Upper lobe of right lung (tissue), 1 donor: ENCODE results near the gene EMC6. TPM values are rescaled to one million over a fixed set of nuclear protein-coding genes. Genes with fewer than 3 reads are reported as not detected.

Source experiments
- ATAC-seq: fragments of 200-7000 bp; cut with Tn5 transposase; one replicate; pipeline ENCODE4 v1.9.1; 2020; ENCODE audit warnings: mild to moderate bottlenecking, moderate library complexity
- DNase-seq: peaks from one replicate; pipeline ENCODE4 v3.0.0-alpha.2; 2020
- H3K27ac ChIP-seq: fragments of 200-600 bp; one replicate; pipeline ENCODE4 v1.8.0; 2022
- H3K27me3 ChIP-seq: fragments of 200-600 bp; one replicate; pipeline ENCODE4 v1.8.0; 2022; ENCODE audit warnings: mild to moderate bottlenecking
- H3K36me3 ChIP-seq: fragments of 200-600 bp; one replicate; pipeline ENCODE4 v1.8.0; 2022
- H3K4me1 ChIP-seq: fragments of 200-600 bp; one replicate; pipeline ENCODE4 v1.8.0; 2022
- H3K4me3 ChIP-seq: fragments of 200-600 bp; one replicate; pipeline ENCODE4 v1.8.0; 2022; ENCODE audit warnings: mild to moderate bottlenecking
- H3K9me3 ChIP-seq: fragments of 200-600 bp; one replicate; pipeline ENCODE4 v1.8.0; 2022
- CTCF ChIP-seq: fragments of 200-600 bp; IDR thresholded peaks from one replicate; pipeline ENCODE4 v1.8.0; 2022; ENCODE audit warnings: antibody characterized with exemption
- intact Hi-C: fragments of 100-400 bp; cut with DNase I; formaldehyde crosslinking; loops from one replicate; pipeline ENCODE4 v1.11.0; 2022
- total RNA-seq: library from RNA; stranded (reverse); fragmentation: NEBNext Ultra II Directional; extraction: Animal tissue kit (Norgen Biotek cat#: 25700); gene quantifications from one replicate; pipeline ENCODE4 v1.2.1, GENCODE V29; 2021
- donor health status: DM: no; HTN: yes; CAD: no; lungs with severe emphysema.

The EMC6 gene
- total RNA-seq, 1 donor from 2014 or later: 28.6 TPM

GRCh38 chr17:3639981-3640596, 28.5 kb upstream of the EMC6 start:
- Histone ChIP-seq H3K9me3 (no peaks in the 10 kb centered on the region), H3K27me3 (no peaks in the 10 kb centered on the region), H3K4me3 (no peak overlapping the region), H3K36me3 (peaks cover 14% of the 10 kb centered on the region), H3K4me1 (peaks cover 14% of the 10 kb centered on the region), H3K27ac (peak overlapping the region; percentile 18)
- intact Hi-C loops: no loop called here
- no peak for ATAC-seq
- no peak for DNase-seq
- no peak for TF ChIP-seq CTCF

- Histone ChIP-seq H3K9me3 (no peaks in the 10 kb centered on the region), H3K4me1 (peaks cover 10% of the 10 kb centered on the region), H3K27me3 (no peaks in the 10 kb centered on the region), H3K36me3 (peaks cover 19% of the 10 kb centered on the region), H3K27ac (peak overlapping the region; percentile 18), H3K4me3 (no peak overlapping the region)
- no peak for TF ChIP-seq CTCF
- intact Hi-C loops: no loop called here
- ATAC-seq: no peak
- DNase-seq: no peak
Observed at GRCh38 chr17:3641014-3641413, 27.6 kb upstream of the EMC6 start.

GRCh38 chr17:3641717-3642486, 26.7 kb upstream of the EMC6 start:
- Histone ChIP-seq H3K27ac (no peak overlapping the region), H3K9me3 (no peaks in the 10 kb centered on the region), H3K27me3 (no peaks in the 10 kb centered on the region), H3K4me3 (no peak overlapping the region), H3K4me1 (peaks cover 10% of the 10 kb centered on the region), H3K36me3 (peaks cover 22% of the 10 kb centered on the region)
- no peak for TF ChIP-seq CTCF
- ATAC-seq: no peak
- intact Hi-C loops: no loop called here
- DNase-seq: no peak

GRCh38 chr17:3643889-3644349, 24.7 kb upstream of the EMC6 start:
- H3K27me3 ChIP-seq: no peaks in the 10 kb centered on the region
- H3K4me1 ChIP-seq: no peaks in the 10 kb centered on the region
- no peak overlapping the region for H3K4me3 ChIP-seq
- peaks cover 30% of the 10 kb centered on the region for H3K36me3 ChIP-seq
- H3K27ac ChIP-seq: no peak overlapping the region
- no peak for TF ChIP-seq CTCF
- H3K9me3 ChIP-seq: no peaks in the 10 kb centered on the region
- ATAC-seq (peak; percentile 8), DNase-seq (no peak)
- intact Hi-C loops: no loop called here

- DNase-seq (no peak), ATAC-seq (no peak)
- Histone ChIP-seq H3K27ac (no peak overlapping the region), H3K9me3 (no peaks in the 10 kb centered on the region), H3K36me3 (peaks cover 40% of the 10 kb centered on the region), H3K4me1 (no peaks in the 10 kb centered on the region), H3K27me3 (no peaks in the 10 kb centered on the region), H3K4me3 (no peak overlapping the region)
- intact Hi-C loops: no loop called here
- TF ChIP-seq CTCF: no peak
Observed at GRCh38 chr17:3645310-3645709, 23.3 kb upstream of the EMC6 start.
